Stimulated activated CD8-positive, alpha-beta memory T cell treated with anti-CD3 and anti-CD28 coated beads, Interleukin-12 subunit alpha, Interleukin-12 subunit beta, amount 100 ng/mL, for 4 hours (primary cell): ENCODE results near the gene AP2M1.
A peak's percentile ranks its signal among the peaks of the same experiment; 100 is the strongest.
"Not testable (repeated sequence)": the region's sequence is repeated elsewhere in the genome, so short reads cannot be mapped to it uniquely, and the experiment has no call there.

Source experiments
- DNase-seq: peaks from one replicate; pipeline ENCODE4 v3.0.0-alpha.2; 2020; ENCODE audit warnings: low read depth

Gene AP2M1

DNA sequence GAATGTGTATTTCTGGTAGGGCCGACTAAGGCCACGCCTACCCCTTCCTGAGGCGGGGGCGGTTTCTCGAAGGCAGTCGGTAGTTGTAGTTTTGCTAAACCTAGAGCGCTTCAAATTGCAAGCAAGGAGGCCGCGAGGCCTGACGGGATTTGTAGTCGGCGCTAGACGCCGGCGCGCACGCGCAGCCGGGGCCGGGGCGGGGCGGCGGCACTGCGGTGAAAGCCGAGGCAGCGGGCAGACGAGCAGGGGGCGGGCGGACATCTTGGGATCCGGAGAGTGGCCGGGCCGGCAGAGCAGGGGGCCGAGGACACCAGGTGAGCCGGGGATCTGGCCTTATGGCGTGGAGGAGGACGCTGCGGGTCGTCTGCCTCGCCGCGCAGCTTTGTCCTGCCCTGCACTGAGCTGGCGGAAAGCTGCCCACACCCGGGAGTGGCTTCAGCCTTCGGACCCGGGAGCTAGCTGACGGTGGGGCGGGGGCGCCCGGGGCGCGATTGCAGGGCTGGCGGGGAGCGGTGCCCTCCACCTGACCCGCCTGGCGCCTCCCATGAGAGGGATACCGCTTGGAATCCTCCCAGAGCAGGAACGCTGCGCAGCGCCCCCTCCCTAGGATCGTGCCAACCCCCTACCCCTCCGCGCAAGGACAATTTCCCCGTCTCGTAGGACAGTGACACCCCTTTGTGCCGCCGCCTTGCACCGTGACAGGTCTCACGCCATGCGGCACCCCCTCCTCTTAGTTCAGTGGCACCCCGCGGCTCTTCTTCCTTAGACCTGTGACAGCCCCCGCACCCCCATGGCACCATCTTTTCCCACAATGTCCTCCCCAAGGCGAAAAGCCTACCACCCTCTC lies at the start of gene AP2M1:
AP2M1 (plus strand) TSS at position 210 of the 847 bp plus-strand sequence. CDS start 2,139 bp downstream, outside the sequence.
- peak; percentile 97 for DNase-seq

DNA sequence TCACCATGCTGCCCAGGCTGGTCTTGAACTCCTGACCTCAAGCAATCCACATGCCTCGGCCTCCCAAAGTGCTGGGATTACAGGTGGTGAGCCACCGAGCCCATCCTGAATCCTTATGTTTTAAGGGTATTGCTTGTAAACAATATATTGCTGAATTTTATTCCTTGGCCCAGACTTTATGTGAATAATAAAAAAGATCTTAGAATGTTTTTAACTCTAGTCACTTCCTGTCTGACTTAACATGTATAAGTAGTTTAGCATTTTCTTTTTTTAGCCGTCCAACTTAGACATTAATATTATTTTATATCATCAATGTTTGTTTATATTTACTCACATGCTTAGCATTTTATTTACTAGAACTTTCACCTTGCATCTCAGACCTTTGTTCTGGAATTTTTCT lies 48.6 kb upstream of the AP2M1 start:
- DNase-seq, result no peak

DNA sequence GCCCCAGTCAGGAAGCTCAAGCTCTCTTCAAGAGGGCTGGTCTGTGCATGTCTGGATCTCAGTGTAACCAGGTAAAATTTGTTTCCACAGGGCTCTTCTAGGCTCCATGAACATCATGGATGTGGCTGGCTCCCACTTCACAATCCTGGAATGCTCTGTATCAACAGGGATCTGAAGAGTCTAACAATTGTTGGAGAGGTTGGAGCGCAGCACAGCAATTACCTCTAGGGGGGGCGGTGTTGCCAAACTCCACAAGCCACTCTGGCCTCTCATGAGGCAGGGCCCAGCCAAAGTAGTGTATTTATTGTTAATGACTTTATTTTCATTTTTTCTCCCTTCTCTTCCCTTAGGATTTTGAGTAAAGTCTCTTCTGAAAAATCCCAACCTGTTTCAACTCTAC lies 45.6 kb upstream of the AP2M1 start:
- no peak for DNase-seq

DNA sequence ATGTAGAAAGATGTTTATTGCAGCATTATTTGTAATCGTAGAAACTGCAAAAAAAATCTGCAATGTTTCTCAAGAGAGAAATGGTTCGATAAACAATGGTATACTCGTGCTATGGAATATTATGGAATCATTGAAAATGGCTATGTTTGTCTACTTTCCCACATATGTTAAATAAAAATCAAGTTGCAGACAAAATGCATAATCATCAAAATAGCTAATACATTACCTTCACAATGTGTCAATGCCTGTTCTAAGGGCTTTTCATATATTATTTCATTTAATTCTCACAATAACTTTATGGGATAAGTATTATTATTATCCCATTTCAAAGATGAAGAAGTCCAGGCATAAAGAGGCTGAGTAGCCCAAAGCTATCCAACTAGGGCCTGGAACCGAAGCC lies 41.7 kb upstream of the AP2M1 start:
- DNase-seq, result no peak

DNA sequence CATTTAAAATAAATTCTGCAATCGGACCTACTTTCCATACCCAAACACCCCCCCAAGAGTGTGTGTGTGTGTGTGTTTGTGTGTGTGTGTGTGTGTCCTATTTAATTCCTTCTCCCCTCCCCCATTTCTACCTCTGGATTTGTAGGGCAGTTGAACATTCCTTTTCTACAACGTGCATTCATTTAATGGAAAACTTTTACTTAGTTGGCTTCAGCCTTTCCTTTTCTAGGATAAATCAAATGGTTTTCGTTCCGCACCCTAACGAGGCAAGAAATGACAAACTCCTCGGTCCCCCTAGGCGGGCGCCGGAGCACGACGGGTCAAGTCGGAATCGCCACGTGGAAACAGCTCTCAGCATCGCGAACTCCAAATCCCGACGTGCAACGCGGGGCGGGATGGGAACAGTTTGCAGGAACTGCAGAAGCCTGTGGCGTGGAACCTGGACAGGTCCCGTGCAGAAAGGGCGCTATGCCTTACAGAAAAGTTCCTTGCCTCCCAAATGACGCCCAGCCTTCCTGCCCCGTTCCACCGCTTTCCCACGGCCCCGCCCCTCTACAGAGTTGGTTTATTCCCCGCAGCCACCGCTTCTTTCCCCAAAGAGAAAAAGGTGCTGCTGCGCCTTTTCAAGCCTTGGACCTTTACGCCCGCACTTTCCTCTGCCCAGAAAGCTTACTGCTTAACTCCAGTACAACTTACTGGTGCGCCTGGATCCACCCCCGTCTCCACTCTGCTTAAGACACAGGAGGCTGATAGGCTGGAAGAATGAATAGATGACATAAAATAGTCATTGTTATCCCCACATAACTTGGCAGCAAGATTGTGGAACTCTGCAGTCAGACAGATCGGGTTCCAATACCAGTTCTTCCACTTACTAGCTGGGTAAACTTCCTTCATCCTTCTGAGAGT lies 40.6 kb upstream of the AP2M1 start:
- DNase-seq, result peak; percentile 28

DNA sequence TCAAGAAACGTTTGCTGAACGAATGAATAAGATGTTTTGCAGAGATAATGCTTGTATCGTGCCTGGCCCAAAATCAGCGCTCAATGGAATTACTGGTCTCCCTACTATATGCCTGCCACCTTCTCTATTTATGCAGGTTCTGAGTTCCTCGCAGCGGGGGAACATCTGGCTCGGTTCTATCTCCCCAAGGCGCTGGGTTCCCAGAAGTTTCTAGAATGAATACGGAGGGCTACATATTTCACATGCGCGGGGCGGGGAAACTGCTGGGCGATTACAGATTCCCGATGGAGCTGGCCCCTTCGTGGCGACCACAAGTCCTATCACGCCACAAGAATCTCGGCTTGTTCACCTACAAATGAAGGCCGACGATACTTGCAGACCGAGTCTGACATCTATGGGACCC lies 39.9 kb upstream of the AP2M1 start:
- no peak for DNase-seq

DNA sequence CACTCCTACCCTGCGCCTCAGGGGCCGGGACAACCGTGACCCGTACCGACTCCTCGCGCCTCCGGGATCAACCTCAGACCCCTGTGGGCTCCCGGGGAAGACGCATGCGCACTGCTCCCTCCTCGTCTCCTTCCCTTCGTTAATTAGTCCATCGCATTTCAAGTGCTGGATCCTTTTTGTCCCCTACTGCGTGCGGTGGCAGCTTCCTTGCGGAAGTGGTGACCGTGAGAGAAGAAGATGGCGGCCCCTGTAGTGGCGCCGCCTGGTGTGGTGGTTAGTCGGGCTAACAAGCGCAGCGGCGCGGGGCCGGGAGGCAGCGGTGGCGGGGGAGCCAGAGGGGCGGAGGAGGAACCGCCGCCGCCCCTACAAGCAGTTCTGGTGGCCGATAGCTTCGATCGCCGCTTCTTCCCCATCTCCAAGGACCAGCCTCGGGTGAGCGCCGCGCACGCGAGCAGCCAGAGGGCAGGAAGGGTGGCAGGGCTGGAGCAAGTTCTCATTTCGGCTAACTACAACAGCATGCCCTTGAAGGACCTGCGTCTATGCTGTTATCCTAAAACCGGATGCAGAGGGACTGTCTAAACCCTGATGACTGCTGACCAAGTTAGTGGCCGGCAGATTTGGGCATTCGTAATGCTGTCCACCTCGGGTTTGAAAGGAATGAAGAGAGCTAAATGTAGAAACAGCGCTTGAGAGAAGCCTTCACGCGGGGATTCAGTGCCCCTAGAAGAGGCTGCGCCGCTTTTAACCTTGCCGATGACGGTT lies 39.3 kb upstream of the AP2M1 start, which contains the start of gene EIF2B5:
EIF2B5 (plus strand) TSS at position 210 of the 762 bp plus-strand sequence; CDS start at position 238, 28 bp downstream.
- peak; percentile 73 for DNase-seq

DNA sequence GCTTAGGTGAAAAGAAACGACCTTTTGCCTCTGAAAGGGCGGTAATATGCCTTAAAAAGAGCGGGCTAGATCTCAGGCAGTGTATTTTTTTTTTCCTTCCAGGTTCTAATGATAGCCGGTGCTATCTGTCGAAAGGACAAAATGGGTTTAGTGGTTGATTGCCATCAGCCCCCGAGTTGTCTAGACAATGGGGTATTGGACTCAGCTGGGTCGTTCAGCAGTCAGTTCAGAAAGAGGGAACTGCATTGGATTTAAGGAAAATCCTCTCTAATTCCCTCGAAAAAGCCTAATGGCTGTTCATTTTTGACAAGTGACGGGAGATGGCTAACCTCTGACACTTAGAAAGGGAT lies 38.8 kb upstream of the AP2M1 start:
- no peak for DNase-seq

DNA sequence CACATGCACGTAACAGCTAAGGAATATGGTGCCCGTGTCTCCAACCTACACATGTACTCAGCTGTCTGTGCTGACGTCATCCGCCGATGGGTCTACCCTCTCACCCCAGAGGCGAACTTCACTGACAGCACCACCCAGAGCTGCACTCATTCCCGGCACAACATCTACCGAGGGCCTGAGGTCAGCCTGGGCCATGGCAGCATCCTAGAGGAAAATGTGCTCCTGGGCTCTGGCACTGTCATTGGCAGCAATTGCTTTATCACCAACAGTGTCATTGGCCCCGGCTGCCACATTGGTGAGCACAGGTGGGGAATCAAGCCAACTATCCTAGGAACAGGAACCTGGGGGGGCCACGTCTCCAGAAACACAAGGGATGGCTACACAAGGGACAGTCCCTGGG lies 34.2 kb upstream of the AP2M1 start:
- no peak for DNase-seq

DNA sequence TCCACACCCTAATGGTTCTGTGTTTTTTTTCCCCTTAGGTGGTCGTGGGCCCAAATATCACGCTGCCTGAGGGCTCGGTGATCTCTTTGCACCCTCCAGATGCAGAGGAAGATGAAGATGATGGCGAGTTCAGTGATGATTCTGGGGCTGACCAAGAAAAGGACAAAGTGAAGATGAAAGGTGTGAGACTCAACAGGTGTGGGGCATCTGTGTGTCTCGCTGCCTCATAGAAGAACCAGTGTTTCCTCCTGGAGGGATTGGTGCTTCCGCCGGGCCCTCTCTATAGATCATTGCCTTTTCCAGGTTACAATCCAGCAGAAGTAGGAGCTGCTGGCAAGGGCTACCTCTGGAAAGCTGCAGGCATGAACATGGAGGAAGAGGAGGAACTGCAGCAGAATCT lies 32.5 kb upstream of the AP2M1 start:
- no peak for DNase-seq

DNA sequence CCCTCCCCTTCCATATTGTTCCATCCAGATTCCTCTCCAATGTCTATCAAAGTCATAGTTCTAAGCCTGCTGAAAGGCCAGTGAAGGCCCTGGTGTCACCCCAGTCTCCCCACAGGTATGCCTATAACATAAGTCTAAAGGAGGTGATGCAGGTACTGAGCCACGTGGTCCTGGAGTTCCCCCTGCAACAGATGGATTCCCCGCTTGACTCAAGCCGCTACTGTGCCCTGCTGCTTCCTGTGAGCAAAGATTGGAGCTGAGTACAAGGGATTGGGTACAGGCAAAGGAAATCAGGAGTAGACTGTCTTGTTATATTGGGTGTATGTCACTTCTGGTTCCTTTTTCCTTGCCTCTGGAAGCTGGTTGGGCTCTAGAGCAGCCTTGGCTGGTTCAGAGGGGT lies 31.3 kb upstream of the AP2M1 start:
- no peak for DNase-seq

DNA sequence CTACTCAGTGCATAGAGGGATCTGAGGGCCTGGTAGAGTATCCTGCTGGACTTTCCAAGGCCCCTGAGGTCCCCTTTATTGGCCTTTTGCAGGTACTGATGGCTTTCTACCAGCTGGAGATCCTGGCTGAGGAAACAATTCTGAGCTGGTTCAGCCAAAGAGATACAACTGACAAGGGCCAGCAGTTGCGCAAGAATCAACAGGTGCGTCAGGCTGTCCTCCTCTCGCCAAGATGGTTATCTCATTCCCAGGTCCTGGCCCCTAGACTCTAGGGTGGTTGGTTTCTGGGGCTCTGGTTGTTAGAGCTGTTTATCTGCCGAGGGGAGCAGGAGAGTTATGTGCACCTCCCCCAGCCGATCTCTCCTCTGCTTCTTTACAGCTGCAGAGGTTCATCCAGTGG lies 30.1 kb upstream of the AP2M1 start:
- DNase-seq, result no peak

DNA sequence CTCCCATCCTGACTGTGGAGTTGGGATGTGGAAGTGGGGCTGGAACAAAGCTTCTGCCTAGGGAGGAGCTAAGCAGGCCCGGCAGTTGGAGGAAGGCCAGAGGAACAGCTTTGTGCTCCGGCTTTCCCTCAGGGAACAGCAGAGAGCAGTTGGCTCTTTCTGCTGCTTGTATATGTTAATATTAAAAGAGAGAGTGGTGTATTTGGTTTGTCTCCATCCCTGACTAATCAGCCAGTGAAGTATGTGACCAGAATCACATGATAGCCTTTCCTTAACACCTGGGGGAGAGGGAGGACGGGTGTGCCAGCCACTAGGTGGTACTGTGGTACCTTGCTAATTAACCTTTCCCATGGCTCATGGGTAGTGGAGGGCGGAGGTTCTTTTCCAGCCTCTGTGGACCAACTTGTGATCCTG lies 29.5 kb upstream of the AP2M1 start:
- no peak for DNase-seq

DNA sequence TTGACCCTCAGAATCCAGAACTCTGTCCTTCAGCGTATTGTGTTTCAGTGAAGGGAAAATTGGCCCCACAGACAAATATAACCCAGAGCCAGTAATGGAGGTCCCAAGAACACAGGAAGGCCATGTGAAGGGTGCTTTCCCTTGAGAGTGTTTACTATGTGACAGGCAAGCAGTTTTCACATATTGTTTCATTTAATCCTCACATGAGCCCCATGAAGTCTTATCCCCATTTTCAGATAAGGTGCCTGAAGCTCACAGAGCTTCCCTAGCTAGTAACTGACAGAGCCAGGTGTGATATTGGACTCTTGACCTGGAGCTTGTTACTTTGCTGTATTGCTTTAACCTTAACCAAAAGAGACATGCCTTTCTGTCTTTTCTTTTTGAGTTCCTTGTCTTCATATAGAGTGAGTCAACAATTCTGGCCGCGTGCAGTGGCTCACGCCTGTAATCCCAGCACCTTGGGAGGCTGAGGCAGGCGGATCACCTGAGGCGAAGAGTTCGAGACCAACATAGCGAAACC lies 28.8 kb upstream of the AP2M1 start:
- DNase-seq, result no peak

DNA sequence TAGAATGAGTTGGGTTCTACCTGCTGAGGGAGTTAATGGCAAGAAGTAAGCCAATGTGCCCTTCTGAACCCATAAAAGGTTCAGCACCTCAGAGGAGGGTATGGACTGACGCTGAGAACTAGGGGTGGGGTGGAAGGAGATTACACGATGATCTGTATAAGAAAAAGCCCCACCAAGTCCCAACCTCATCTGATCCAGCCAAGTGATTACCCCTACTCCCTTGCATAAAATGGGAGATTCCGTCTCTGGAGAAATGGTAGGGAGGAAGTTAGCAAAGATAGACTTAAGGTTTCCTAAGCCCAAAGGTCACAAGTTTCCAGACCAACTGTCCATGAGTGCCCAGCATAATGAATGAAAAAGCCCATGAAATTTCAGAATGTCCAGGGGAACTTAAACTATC lies 26.6 kb upstream of the AP2M1 start:
- no peak for DNase-seq

DNA sequence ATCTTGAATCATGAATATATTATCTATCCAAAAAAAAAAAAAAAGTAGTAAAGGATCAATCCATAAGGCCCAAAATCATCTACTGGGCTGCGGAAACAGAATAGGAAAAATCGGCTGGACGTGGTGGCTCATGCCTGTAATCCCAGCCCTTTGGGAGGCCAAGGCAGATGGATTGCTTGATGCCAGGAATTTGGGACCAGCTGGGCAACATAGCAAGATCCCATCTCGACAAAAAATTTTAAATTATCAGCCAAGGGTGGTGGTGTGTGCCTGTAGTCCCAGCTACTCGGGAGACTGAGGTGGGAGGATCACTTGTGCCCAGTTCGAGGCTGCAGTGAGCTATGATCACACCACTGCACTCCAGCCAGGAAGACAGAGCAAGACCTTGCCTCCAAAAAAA lies 25.5 kb upstream of the AP2M1 start:
- DNase-seq, result no peak

DNA sequence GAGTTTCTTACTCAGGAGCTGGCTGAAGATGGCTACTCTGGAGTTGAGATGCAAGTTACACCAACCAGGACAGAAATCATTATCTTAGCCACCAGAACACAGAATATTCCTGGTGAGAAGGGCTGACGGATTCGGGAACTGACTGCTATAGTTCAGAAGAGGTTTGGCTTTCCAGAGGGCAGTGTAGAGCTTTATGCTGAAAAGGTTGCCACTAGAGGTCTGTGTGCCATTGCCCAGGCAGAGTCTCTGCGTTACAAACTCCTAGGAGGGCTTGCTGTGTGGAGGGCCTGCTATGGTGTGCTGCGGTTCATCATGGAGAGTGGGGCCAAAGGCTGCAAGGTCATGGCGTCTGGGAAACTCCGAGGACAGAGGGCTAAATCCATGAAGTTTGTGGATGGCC lies 24.9 kb upstream of the AP2M1 start:
- DNase-seq, result not testable (repeated sequence)

DNA sequence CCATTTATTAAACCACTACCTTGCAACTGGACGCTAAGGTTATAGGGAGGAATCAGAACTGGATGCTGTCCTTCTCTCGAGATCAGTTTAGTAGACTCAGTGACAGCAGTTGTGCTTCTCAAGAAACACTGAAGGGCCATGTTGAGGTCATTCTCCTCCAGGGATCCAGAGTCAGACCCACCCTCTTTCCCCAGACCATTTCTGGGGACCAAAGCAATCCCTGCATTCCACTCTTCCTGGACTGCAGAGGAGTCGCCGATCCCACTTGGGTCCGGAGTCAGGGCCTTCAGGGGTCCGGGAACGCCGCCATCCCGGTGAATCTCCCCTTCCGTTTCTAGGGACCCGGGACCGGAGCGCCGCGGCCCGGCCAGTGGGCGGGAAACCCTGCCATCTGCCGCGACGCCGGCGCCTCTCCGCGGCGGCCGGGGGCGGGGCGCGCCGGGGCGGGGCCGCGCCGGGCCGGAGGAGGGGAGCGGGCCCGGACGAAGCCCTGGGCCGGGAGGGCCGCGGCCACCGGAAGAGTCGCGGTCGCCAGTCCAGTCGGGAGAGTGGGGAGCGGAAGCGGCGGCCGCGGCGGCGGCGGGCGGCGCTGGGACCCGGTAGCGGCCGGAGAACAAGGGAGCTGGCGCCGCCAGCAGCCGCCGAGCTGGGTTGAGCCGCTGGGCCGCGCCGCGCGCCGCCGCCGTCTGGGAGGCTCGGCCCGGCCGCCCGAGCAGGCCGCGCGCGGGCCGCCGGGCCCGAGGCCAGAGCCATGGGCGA lies 19.6 kb upstream of the AP2M1 start, which contains the start of gene DVL3:
DVL3 (plus strand) TSS at position 493 of the 759 bp plus-strand sequence; CDS start at position 752, 259 bp downstream.
- DNase-seq, result peak; percentile 48

DNA sequence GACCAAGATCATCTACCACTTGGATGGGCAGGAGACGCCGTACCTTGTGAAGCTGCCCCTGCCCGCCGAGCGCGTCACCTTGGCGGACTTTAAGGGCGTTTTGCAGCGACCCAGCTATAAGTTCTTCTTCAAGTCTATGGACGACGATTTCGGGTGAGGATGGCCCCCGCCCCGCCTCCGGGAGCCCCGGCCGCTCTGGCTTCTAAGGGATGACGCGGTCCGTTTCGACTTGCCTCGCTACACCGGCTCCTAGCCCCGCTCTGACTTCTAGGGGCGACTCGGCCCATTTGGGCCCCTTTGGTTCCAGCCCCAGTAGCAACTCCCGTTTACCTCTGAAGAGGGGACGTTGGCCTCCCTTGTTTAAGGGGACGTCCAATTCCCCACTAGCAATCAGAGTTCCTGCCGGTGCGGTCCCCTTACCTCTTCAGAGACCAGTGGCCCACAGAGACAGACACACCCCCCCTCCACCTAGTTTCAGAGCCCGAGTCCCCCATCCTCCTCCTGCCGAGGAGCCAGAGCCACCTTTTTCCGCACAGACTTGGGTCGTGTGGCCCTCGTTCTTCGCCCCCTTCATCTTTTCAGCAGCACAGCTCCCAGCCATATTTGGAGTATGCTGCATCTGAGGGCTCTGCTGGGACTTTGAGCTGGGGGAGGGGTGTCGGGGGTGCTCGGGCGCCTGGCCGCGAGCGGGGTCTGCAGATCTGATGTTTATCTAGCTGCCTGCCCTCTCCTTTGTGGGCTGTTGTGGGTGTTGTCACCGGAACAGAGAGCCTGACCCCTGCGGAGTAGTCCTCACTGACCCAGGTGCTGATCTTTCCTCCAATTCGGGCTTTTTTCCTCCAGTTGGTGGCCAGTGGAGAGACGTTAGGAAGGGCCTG lies 18.8 kb upstream of the AP2M1 start:
- peak; percentile 33 for DNase-seq

DNA sequence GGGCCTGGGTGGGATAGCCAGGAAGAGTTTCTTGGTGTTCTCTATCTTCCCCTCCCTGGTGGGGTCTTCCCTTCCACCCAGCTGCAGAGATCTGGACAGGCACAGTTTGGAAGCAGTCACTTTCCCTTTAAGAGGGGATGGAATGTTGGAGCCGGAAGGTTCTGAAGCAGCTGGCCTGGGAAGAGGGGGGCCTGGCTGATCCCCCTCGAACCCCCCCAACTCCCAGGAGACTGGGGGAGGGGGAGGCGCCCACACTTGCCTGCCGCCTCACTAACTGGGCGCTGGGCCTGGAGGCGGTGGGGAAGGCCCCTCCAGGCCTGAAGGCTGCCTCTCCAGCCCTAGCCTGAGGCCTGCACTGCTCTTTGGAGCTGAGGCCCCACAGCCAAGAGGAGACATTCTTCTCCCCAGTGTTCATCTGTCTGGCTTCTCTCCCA lies 18.1 kb upstream of the AP2M1 start:
- no peak for DNase-seq
